Right lung (tissue), 5 donors: Measurements from ENCODE around the gene C4orf50. TPM values are rescaled to one million over a fixed set of nuclear protein-coding genes. Genes with fewer than 3 reads are reported as not detected.

ENCODE experiments used
- DNase-seq, 2 donors: peaks; one replicate each; pipeline ENCODE4 v3.0.0-alpha.2; 2013
- polyA plus RNA-seq, 5 donors: library from polyadenylated mRNA; unstranded; fragments of 120-200 nt; gene quantifications; one replicate each; pipeline versions ENCODE4 v1.2.1 to v1.2.3, GENCODE V29; 2013; ENCODE audit warnings: inconsistent platforms in 1 of 5, low replicate concordance in 1 of 5; ENCODE audit not compliant: insufficient read length in 5 of 5, insufficient read depth in 1 of 5

Gene C4orf50
- polyA plus RNA-seq, 5 donors: 0.01 to 0.03 (median 0.01) TPM; not detected in 1

DNA sequence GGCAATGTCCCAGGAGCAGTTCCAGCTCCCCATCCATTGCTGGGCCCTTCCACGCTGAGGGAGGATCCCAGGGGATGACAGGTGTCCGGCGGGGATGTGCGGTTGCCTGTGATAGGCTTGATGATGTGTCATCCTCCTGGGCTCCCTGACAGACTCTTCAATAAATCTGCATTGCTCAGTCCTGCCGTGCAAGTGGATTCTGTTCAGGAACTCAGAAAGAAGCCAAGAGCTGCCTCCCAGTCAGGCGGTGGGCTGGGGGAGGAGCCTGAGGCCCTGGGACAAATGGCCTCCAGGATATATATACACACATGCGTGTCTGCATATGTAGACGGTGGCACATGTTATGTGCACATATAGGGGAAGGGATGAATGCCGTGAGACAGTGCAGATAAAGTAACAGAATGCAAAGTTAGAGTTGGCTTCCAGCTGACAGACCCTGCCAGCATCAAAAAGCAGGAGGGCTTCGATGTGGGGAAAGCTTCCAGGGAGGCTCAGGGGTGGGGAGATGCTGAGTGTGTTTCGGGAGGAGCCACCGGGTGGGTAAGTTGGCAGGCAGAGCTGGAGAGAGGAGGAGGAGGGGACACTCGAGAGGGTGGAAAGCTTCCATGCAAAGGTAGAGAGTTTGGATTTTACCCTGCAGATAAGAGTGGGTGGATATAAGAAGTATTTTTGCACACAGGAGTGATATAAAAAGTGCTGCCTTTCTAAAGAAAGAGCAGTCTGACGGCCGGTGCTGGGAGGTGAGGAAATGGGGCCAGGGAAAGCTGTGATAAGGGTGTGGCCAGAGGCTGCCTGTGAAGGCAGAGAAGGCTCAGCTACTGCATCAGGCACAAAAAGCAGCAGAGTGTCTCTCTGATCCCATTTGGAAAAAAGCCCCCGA, 96.9 kb downstream of the C4orf50 start:
- no peak for DNase-seq

DNA sequence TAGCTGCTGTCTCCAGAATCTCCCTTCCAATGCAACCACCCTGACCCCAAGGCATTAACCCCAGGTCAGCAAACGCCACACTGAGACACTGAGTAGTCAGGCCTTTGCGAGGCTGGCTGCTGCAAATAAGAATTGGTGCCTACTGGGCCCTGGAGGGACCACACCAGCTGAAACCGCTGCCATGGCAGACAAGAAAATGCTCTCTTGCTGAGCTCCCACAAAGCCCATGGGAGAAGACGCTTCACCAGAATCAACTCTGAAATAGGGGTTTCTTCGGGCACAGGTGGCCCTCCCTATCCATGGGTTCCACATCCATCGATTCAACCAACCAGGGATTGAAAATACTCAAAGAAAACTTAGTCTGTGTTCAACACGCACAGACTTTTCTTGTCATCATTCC, 98.7 kb downstream of the C4orf50 start:
- no peak for DNase-seq

DNA sequence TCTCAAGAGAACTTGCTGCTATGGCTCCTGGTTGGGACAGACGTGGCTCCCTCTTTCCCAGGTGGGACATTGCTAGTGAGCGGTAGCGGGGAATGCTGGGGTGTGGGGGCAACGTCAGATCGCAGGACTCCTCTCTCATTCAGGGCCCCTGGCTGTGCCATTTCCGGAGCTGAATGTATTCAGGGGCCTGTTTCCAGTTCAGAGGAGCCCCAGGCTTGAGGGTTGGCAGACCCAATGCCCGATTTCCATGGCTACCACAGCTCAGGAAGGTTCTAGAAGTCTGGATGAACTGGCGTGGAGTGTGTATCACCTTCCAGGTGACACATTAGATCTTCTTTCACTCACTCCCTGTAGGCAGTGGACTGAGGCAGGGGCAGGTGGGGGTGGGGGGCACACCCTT, 99.2 kb downstream of the C4orf50 start:
- no peak for DNase-seq

DNA sequence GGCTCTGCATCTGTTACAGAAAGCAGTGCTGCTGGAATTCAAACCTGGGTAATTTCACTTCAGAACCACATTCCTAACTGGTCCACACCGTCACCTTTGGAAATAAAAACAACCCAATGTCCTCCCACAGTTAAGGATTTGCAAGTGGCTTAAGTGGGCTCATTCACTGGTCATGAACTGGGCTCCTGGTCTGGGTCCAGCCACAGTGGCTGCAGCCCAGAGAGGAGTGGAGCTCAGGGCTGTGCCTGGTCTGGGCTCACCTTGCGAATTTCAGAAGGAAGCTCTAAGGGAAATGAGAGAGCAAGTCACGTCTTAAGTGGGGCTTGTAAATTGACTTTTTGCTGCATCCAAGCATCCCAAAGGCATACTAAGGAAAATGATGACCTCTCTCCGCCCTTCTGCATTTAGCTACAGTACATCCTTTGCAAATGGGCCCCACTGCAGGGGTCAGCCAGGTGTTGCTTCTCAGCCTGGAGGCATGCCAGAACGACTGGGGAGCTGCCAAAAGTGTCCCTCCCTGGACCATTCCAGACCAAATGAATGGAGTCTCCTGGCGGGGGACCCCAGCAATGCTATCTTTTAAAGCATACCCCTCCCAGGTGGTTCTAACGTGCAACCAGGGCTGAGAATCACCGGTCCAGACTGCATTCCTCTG, 99.8 kb downstream of the C4orf50 start:
- no peak for DNase-seq

DNA sequence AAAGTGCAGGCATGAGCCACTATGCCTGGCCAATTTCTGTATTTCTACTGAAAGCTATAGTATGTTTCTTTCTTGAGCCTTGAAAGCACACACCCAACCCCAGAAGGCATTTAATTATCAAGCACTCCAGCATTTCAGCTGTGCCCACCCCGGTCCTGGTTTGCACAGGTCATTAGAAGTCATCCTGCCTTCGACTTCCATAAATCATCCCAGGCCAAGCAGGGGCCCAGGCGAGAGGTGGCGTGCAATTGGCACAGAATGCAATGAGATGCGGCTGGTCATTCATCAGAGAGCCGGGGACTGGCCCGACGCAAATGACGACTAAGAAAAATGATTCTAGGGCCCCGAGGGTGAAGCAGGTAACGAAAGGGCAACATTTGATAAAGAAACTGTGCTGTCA, 100.6 kb downstream of the C4orf50 start:
- no peak for DNase-seq

DNA sequence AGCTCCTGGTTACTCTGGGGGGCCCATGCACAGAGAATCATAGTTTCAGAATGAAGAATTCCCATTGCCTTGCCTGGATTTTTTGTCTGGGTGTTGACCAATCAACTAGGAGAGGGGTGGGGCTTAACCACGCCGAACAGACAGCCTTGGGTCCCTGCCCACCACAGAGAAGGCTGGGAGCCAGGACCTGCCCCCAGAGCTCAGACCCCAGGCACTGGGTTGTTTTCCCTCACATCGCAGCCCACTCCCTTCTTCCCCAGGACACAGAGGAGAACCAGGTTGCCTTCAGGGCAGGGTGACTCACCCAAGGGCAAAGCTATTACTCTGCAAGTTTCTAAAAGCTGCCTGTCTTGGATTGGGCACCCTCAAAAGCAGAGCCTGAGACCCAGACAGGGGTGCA, 102.0 kb downstream of the C4orf50 start:
- DNase-seq: no peak

DNA sequence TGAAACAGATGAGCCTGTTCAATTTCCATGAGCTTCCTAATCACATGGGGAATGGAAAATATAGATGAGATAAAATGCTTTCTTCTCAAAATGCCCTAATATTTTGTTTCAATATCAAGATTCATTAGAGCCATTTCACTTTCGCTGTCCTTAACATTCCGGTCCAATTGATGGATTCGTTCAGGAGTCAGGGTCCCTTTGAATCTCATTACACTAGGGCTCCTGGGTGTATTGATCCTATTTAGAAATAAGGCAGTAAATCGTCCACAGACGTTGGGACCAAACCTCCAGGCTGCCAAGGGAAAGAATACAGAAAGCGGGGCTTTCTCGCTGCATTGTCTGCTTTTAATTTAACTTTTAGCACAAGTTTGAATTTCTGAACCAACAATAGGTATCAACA, 104.8 kb downstream of the C4orf50 start:
- DNase-seq: no peak

DNA sequence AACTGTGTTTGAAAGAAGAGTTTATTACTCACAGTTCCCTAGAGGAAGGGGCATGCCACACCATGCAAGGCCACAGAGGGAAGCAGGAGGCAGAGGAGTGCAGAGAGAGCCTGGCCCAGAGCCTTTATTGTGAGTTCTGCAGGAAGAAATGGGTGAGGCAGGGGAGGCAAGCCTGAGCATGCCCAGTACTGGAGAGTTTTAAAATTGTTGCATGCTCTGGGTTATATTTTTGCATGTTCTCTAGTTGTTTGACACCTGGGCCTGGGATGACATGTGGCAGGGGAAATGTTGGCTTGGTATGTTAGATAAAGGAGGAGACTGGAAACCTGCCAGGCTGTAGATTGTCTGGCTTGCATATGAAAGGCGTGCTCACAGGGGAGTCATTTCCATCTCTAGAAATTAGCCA, 105.6 kb downstream of the C4orf50 start:
- DNase-seq: no peak

DNA sequence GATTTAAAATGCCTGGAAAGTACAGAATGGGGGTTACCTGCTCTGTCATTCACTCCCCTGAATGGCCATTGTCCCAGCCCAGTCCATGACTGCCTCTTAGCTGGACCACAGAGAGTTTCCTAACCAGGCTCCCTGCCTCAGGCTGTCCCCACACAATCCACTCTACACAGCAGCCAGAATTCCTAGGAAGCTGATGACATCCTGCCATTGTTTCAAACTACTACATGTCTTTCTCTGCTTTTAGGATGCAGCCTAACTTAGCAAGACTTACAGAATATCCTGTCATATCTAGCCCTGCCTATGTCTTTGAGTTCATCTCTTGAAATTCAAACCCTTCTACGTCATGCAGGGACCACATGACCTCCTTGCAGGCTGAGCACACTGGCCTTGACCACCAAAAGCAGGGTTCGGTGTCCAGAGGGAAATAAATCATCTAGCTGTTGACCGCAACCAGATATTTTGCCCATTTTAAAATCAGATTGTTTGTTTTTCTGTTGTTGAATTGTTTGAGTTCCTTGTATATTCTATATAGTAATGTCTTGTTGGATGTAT, 109.3 kb downstream of the C4orf50 start:
- DNase-seq: no peak

DNA sequence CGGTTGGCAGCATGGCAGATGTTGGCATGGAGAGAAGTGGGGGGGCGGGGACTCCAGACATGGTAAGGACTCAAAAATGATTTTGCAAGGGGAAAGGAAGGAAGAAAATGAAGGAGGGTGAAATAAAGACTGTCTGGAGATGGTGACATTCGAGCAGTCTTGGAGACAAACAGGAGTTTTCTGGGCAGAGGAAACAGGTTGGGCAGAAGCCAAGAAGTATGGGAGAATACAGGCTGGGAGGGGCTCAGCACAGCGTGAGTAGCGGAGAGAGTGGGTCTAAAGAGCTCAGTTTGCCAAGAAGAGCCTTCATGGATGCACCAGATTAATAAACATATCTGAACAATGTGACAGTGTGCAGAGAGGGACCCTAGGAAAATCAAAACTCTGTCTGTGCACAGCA, 112.0 kb downstream of the C4orf50 start:
- no peak for DNase-seq

DNA sequence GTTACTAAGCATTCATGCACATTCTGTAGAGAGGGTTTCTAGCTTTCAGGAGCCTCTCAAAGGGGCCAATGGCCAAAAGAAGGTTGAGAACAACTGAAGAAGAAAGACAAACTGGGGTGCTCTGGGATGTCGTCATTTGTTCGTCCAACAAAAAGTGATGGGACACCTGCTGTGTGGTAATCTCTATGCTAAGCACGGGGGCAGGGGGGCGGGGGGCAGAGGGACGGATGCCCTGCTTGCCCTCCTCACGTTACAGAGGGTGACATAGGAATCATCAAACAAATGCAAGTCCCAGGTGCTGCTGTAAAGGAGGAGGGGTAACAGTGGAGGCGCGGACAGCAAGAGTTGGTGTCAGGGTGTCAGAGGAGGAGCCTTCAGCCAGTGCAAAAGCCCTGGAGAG, 112.5 kb downstream of the C4orf50 start:
- DNase-seq: no peak

DNA sequence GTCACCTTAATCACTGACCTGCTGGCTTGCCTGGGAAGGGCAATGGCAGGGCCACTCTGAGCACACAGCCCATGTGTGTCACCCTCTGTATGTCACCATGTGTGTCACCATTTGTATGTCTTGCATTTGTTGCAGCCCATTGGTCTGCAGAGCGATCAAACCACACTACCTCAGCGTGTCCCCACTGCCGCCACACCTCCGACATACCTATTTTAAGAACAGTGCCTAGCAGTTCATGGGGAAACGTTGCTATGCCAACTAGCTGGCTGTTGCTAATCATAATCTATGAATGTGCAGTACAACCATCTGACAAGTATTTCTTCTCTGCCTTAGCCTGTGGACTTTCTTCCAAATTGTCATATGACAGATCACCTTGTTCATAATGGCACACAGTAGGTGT, 117.4 kb downstream of the C4orf50 start:
- no peak for DNase-seq

DNA sequence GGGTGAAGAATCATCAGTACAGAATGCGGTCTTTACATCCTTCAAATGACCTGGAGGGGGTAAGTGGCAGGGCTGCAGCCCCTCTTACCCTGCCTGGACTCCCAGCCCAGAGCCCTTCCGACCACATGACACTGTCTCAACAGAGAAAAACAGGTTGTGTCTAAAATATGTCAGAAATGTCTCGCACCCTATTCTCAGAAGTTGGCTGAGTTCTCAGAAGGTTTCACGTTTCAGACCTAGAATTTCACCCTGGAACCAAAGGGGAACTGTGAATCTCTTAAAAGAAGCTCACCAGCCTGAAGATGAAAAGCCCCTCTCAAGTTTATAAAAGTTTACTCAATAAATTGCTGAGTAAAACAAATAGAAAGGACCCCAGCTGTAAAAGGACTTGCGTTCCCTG, 118.3 kb downstream of the C4orf50 start:
- no peak for DNase-seq

DNA sequence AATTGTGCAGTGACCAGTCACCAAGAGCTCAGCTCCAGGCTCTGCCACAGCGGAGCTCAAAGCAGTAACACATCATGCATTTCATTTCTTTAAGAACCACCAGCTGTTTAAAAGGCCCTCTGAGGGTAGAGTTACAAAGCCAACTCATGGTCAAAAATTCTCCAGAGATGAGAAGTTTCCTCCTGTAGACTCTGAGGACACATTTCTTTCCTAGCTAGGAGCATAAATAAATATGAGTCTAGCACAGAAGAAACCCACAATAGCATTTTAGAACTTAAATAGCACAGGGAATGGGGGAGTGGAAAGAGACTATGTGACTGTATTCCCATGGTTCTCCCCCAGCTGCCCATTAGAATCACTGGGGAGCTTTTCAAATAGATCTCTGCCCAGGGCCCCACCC, 118.8 kb downstream of the C4orf50 start:
- no peak for DNase-seq

DNA sequence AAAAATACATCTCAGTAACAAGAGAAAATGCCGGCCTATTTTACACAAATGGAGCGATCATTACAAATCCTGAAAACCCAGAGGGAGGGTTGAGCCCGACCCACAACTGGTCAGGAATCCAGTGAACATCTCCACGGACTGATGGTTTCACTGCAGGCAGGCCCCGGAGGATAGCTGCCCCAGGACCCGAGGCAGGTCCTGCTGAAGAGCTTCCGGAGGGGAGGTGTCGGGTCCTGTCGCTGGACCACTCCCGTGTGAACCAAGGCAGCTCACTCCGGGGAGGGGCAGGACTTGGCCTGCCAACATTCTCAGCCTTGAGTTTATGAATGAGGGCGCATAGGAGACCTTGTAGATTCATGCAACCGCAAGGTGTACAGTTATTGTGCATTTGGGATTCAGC, 120.6 kb downstream of the C4orf50 start:
- no peak for DNase-seq

DNA sequence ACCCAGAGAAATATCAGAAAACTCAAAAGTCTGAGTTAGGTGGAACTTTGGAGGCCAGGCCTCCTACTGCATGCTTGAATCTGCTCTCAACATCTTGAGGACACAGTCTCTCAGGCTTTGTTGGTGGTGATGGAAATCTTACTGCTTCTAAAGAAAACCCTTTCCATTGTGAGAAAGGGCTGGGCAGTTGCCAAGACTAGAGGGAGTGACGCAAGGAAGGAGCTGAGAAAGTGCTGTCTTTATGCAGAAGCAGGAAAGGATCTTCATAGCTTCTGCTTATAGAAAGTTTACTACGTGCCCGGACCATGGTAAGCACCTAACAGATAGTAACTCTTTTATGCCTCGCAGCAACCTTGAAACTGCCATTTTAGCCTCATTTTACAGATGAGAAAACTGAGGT, 122.9 kb downstream of the C4orf50 start:
- DNase-seq: no peak

DNA sequence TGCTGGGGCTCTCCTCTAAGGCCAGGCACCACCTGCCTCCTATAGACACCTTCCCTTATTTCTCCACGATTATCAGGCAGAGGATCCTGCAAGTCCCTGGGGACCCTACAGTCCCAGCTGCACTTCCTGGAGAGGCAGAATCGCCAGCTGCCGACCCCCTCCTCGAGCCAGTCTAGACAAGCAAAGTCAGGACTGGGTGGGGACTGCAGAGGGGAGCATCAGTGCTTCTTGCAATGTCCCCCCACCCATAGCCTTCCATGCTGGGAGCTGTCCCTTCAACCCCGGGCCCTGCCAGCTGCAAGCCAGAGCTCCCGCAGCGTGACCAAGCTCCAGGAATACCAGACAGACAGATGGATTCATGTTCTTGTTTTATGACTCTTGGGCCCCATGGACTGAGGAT, 124.0 kb downstream of the C4orf50 start:
- DNase-seq: no peak

DNA sequence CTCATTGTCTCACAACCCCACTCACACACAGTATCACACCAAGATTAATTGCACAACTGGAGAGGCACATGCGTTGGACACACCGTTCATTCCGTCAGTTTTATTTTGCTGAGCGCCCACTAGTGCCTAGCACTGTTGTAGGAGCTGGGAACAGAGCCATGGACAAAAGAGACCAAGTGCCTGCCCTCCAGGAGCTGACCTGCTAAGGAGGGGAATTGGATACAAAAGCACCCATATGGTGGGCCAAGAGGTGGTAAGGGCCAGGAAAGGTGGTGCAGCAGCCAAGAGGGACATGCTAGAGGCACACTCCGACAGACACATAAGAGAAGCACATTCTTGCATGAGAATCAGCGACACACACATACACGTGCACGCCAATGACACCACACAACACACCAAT, 124.6 kb downstream of the C4orf50 start:
- no peak for DNase-seq

DNA sequence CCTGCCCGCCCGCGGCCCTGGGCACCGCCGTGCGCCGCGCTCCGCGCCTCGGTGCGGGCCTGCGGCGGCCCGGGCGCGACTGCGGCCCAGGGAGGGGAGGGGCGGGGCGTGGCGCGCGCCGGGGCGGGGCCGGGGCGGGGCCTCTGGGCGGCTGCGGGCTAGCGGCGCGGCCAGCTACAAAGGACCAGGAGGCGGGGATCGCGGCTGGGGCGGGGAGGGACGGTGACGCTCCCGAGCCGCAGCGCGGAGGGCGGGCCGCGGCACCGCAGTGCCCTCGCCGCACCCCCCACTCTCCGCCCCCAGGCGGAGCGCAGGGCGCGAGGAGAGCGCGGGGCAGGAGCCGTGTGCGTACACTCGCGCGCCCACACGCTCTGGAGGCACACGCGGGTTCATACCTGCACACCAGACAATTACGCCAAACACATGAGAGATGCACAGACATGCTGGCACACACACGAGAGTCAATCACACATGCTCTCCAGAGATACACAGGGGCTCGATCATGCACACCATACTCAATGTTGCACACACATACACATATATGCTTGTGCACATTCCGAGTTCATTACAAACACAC, 125.1 kb downstream of the C4orf50 start, which contains the start of gene CRMP1:
TSS of gene CRMP1 (minus strand) at position 83 of the 577 bp plus-strand sequence. CDS start 117 bp downstream, outside the sequence.
- DNase-seq: no peak

DNA sequence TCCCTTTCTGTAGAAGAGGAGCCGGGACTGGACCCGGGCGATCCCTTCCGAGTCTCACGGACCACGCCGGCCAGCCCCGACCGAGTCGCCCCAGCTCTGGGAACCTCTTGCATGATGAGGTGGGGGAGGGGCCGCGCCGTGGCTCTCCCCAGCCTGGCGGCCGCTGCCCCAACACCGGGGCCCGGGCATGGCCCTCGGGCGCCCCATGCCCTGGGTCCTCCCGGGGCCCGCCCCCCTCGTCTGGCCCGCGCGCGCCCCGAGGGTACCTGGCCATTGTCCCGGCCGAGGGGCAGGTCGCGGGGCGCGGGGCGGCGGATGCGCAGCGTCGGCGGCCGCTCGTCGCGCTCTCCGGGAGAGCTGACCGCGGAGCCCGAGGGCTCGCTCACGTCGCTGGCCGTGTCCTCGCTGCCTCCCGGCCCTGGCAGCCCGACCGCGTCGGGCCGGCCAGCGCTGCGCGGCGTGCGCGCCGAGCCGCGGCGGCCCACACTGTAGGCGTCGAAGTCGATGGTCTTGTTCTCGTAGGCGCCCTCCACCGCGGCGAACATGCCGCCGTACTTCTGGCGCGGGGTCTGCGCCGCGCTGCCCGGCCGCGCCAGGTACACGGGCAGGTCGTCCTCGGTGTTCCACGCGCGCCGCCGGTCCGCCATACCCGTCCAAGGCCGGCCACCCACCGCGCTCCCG, 125.8 kb downstream of the C4orf50 start:
- DNase-seq: no peak

DNA sequence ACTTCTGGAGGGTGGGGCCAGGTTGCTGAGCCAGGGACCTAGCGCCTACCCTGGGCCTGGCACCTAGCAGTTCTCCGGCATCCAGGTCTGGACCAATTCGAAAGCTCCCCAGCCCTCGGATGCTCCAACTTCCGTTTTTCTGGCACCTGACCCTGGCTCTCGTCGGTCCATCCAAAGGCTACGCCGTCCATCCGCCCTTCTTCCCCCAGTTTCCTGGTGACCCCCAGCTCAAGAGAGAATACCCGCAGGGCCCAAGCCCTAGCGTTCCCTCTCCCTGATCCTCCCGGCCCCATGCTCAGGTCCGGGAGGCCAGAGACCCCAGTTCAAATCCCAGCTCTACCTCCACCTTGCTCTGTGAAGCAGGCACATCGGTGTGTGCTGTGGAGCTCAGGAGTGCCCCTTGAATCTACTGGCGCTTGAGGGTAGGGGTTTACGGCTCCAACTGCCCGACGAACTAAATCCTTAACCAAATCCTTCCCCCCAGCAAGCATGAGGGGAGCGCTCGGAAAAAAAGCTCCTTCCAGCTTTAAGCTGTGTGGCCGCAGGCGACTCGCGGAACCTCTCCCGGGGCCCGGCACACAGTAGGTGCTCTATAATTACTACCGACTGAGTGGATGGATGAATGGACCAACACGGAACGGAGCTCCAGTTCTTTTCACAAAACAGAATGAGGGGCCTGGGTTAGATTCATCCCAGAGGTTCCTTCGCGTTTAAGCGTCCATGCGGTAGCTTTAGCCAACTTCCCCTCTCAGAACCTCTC, 126.5 kb downstream of the C4orf50 start:
- DNase-seq: no peak
